ENCODE data around the gene MRPL41. TPM values are rescaled to one million over a fixed set of nuclear protein-coding genes. Genes with fewer than 3 reads are reported as not detected.
"Not testable (repeated sequence)": the region's sequence is repeated elsewhere in the genome, so short reads cannot be mapped to it uniquely, and the experiment has no call there.

The MRPL41 gene
- polyA plus RNA-seq (2012; ENCODE audit: missing spikeins): 15.5 TPM

GRCh38 chr9:137551264-137552021, at the start of gene MRPL41:
TSS of gene MRPL41 (plus strand) at chr9:137551879. CDS start at chr9:137552082, 203 bp downstream.
- DNase-seq (ENCODE audit: insufficient read length): peak; percentile 98
- FAIRE-seq: peak; percentile 97
- peak; percentile 39; the same call in 1 of the 2 replicates for TF ChIP-seq POLR2AphosphoS5 (IDR thresholded peaks at IDR 0.05; ENCODE audit: low read depth, low read length)
- TF ChIP-seq TAF1 (IDR thresholded peaks at IDR 0.05; ENCODE audit: borderline replicate concordance, low read depth, low read length): no peak
- TF ChIP-seq POLR2A (IDR thresholded peaks at IDR 0.05; ENCODE audit: low read depth, low read length): peak; percentile 81; the same call in 1 of the 2 replicates

GRCh38 chr9:137502008-137502911, 49.4 kb upstream of the MRPL41 start:
- FAIRE-seq: no peak
- TF ChIP-seq TAF1 (IDR thresholded peaks at IDR 0.05; ENCODE audit: borderline replicate concordance, low read depth, low read length) (no peak), POLR2A (IDR thresholded peaks at IDR 0.05; ENCODE audit: low read depth, low read length) (no peak), POLR2AphosphoS5 (IDR thresholded peaks at IDR 0.05; ENCODE audit: low read depth, low read length) (no peak)
- DNase-seq (ENCODE audit: insufficient read length): peak; percentile 66

- TF ChIP-seq POLR2AphosphoS5 (IDR thresholded peaks at IDR 0.05; ENCODE audit: low read depth, low read length) (no peak), TAF1 (IDR thresholded peaks at IDR 0.05; ENCODE audit: borderline replicate concordance, low read depth, low read length) (no peak), POLR2A (IDR thresholded peaks at IDR 0.05; ENCODE audit: low read depth, low read length) (no peak)
- DNase-seq (ENCODE audit: insufficient read length): no peak
- no peak for FAIRE-seq
These were observed 47.3 kb upstream of the MRPL41 start for GRCh38 chr9:137504432-137504777.

- TF ChIP-seq TAF1 (IDR thresholded peaks at IDR 0.05; ENCODE audit: borderline replicate concordance, low read depth, low read length) (no peak), POLR2A (IDR thresholded peaks at IDR 0.05; ENCODE audit: low read depth, low read length) (no peak), POLR2AphosphoS5 (IDR thresholded peaks at IDR 0.05; ENCODE audit: low read depth, low read length) (no peak)
- FAIRE-seq (no peak), DNase-seq (ENCODE audit: insufficient read length) (no peak)
These were observed 46.1 kb upstream of the MRPL41 start for GRCh38 chr9:137505421-137506140.

- FAIRE-seq (no peak), DNase-seq (ENCODE audit: insufficient read length) (no peak)
- no peak for TF ChIP-seq POLR2AphosphoS5 (IDR thresholded peaks at IDR 0.05; ENCODE audit: low read depth, low read length)
- no peak for TF ChIP-seq TAF1 (IDR thresholded peaks at IDR 0.05; ENCODE audit: borderline replicate concordance, low read depth, low read length)
- TF ChIP-seq POLR2A (IDR thresholded peaks at IDR 0.05; ENCODE audit: low read depth, low read length): no peak
These were observed 45.4 kb upstream of the MRPL41 start for GRCh38 chr9:137506274-137506673.

GRCh38 chr9:137506702-137507171, 44.9 kb upstream of the MRPL41 start:
- DNase-seq (ENCODE audit: insufficient read length) (no peak), FAIRE-seq (no peak)
- TF ChIP-seq POLR2AphosphoS5 (IDR thresholded peaks at IDR 0.05; ENCODE audit: low read depth, low read length): no peak
- TF ChIP-seq TAF1 (IDR thresholded peaks at IDR 0.05; ENCODE audit: borderline replicate concordance, low read depth, low read length): no peak
- TF ChIP-seq POLR2A (IDR thresholded peaks at IDR 0.05; ENCODE audit: low read depth, low read length): no peak

- TF ChIP-seq TAF1 (IDR thresholded peaks at IDR 0.05; ENCODE audit: borderline replicate concordance, low read depth, low read length) (no peak), POLR2A (IDR thresholded peaks at IDR 0.05; ENCODE audit: low read depth, low read length) (no peak), POLR2AphosphoS5 (IDR thresholded peaks at IDR 0.05; ENCODE audit: low read depth, low read length) (no peak)
- FAIRE-seq (no peak), DNase-seq (ENCODE audit: insufficient read length) (no peak)
These were observed 42.5 kb upstream of the MRPL41 start for GRCh38 chr9:137509198-137509597.

GRCh38 chr9:137511126-137511525, 40.6 kb upstream of the MRPL41 start:
- DNase-seq (ENCODE audit: insufficient read length); FAIRE-seq: not testable (repeated sequence)

GRCh38 chr9:137511758-137512463, 39.8 kb upstream of the MRPL41 start:
- no peak for TF ChIP-seq TAF1 (IDR thresholded peaks at IDR 0.05; ENCODE audit: borderline replicate concordance, low read depth, low read length)
- no peak for TF ChIP-seq POLR2A (IDR thresholded peaks at IDR 0.05; ENCODE audit: low read depth, low read length)
- TF ChIP-seq POLR2AphosphoS5 (IDR thresholded peaks at IDR 0.05; ENCODE audit: low read depth, low read length): no peak
- DNase-seq (ENCODE audit: insufficient read length) (no peak), FAIRE-seq (no peak)

- not testable (repeated sequence) for FAIRE-seq; DNase-seq (ENCODE audit: insufficient read length)
These were observed 38.5 kb upstream of the MRPL41 start for GRCh38 chr9:137513136-137513535.

- peak; percentile 17 for DNase-seq (ENCODE audit: insufficient read length)
- FAIRE-seq: not testable (repeated sequence)
These were observed 37.7 kb upstream of the MRPL41 start for GRCh38 chr9:137513801-137514570.

Measured in GM12892 (cell line).